A673 (cell line): ENCODE measurements around the gene PRODH.
"Not testable (repeated sequence)": the region's sequence is repeated elsewhere in the genome, so short reads cannot be mapped to it uniquely, and the experiment has no call there.

ENCODE experiments used
- CTCF ChIP-seq: fragments of 300-800, 200-600 bp; sonication (generic); conservative IDR thresholded peaks from 2 replicates; pipeline ENCODE4 v1.5.1; 2017; ENCODE audit warnings: low read depth, mild to moderate bottlenecking, antibody characterized with exemption, low read length, moderate library complexity, mixed read lengths
- EZH2 ChIP-seq: fragments of 200-600 bp; sonication (generic); IDR thresholded peaks from 2 replicates; pipeline ENCODE4 v1.6.1; 2017; ENCODE audit warnings: borderline replicate concordance, low read depth, mild to moderate bottlenecking, mixed read lengths, antibody characterized with exemption, low read length; ENCODE audit not compliant: poor library complexity, severe bottlenecking

- TF ChIP-seq CTCF, EZH2: not testable (repeated sequence)
Observed at GRCh38 chr22:18964051-18964450, 28.0 kb upstream of the PRODH start.
